CD4-positive, alpha-beta T cell (primary cell): ENCODE measurements around the gene SLC4A5. TPM values are rescaled to one million over a fixed set of nuclear protein-coding genes. Genes with fewer than 3 reads are reported as not detected.

Experiments
- ATAC-seq: fragments of 200-7000 bp; cut with Tn5 transposase; one replicate; pipeline ENCODE4 v1.10.0; 2022; ENCODE audit warnings: mild to moderate bottlenecking; ENCODE audit not compliant: poor library complexity
- CTCF ChIA-PET: fragments of 350-600 bp; sonication (Branson Sonifier 250); formaldehyde crosslinking; loops from one replicate; lab custom pipeline; 2021; ENCODE audit warnings: antibody characterized with exemption, inconsistent platforms; lab: Charles Lee
- POLR2A ChIA-PET: fragments of 350-600 bp; sonication (Branson Sonifier 250); formaldehyde crosslinking; loops from one replicate; lab custom pipeline; 2021; ENCODE audit warnings: antibody characterized with exemption, inconsistent platforms; lab: Charles Lee
- DNase-seq, 14 experiments: peaks; one replicate each; pipeline ENCODE4 v3.0.0-alpha.2; 2013 to 2020; ENCODE audit warnings: mixed read lengths in 2 of 14
- H3K27ac ChIP-seq, 2 donors: one replicate each; pipeline versions ENCODE4 v1.5.1 to v1.7.0; 2013; ENCODE audit warnings: low read length in 2 of 2, low read depth in 1 of 2, mild to moderate bottlenecking in 1 of 2
- H3K27me3 ChIP-seq, 2 experiments: 1 replicate in 1 of 2; 2 replicates in 1 of 2; pipeline versions ENCODE4 v1.6.1 to v1.7.0; 2013; ENCODE audit warnings: low read length in 2 of 2, control low read depth in 1 of 2, mild to moderate bottlenecking in 1 of 2, moderate library complexity in 1 of 2; ENCODE audit not compliant: insufficient read depth in 2 of 2, control insufficient read depth in 1 of 2
- H3K36me3 ChIP-seq: one replicate; pipeline ENCODE4 v1.6.1; 2013; ENCODE audit warnings: low read length, control low read depth; ENCODE audit not compliant: insufficient read depth
- H3K4me1 ChIP-seq: one replicate; pipeline ENCODE4 v1.6.1; 2013; ENCODE audit warnings: low read length, control low read depth; ENCODE audit not compliant: insufficient read depth
- H3K4me3 ChIP-seq: one replicate; pipeline ENCODE4 v1.5.1; 2013; ENCODE audit warnings: mild to moderate bottlenecking, low read length, moderate library complexity
- H3K9me3 ChIP-seq, 2 experiments: 1 replicate in 1 of 2; 2 replicates in 1 of 2; pipeline versions ENCODE4 v1.6.1 to v1.7.0; 2013; ENCODE audit warnings: low read length in 2 of 2, mild to moderate bottlenecking in 2 of 2, control low read depth in 1 of 2, moderate library complexity in 1 of 2; ENCODE audit not compliant: control insufficient read depth in 1 of 2, insufficient read depth in 1 of 2
- H3K27ac Mint-ChIP-seq: one replicate; pipeline ENCODE4 v1.8.0; 2020; ENCODE audit warnings: mixed read lengths
- H3K27me3 Mint-ChIP-seq: one replicate; pipeline ENCODE4 v1.8.0; 2021; ENCODE audit warnings: mixed read lengths
- H3K36me3 Mint-ChIP-seq: one replicate; pipeline ENCODE4 v1.8.0; 2021; ENCODE audit warnings: low read depth, mixed read lengths
- H3K4me1 Mint-ChIP-seq: one replicate; pipeline ENCODE4 v1.8.0; 2021; ENCODE audit warnings: low read depth, mixed read lengths
- H3K4me3 Mint-ChIP-seq: one replicate; pipeline ENCODE4 v1.8.0; 2020; ENCODE audit warnings: mild to moderate bottlenecking, mixed read lengths
- H3K9me3 Mint-ChIP-seq: one replicate; pipeline ENCODE4 v1.8.0; 2020; ENCODE audit warnings: mixed read lengths
- intact Hi-C, 2 experiments: fragments of 100-400 bp; cut with DNase I in 1 of 2; cut with micrococcal nuclease in 1 of 2; formaldehyde crosslinking; loops; one replicate each; pipeline versions ENCODE4 v1.15.1 to v1.9.0; 2023 to 2025; cut with DNase I, micrococcal nuclease
- total RNA-seq, 174 experiments: library from RNA in 2 of 174; stranded (reverse) in 2 of 174; gene quantifications; one replicate each; pipeline ENCODE4 v1.2.3 and lab custom pipeline; 2021 to 2026
- TF ChIP-seq, protein P1 (sequence below): fragments of 200-600 bp; IDR thresholded peaks from one replicate; pipeline ENCODE4 v1.8.0; 2022; ENCODE audit warnings: antibody characterized with exemption, mild to moderate bottlenecking

SLC4A5 gene
- total RNA-seq, 2 experiments from 2014 or later = 7.8 to 10.4 TPM

GRCh38 chr2:74373221-74373676 lies 30.0 kb upstream of the SLC4A5 start:
- POLR2A ChIA-PET = no interaction called here
- intact Hi-C loops = no loop called here
- CTCF ChIA-PET = no interaction called here
- TF ChIP-seq, protein P1, sequence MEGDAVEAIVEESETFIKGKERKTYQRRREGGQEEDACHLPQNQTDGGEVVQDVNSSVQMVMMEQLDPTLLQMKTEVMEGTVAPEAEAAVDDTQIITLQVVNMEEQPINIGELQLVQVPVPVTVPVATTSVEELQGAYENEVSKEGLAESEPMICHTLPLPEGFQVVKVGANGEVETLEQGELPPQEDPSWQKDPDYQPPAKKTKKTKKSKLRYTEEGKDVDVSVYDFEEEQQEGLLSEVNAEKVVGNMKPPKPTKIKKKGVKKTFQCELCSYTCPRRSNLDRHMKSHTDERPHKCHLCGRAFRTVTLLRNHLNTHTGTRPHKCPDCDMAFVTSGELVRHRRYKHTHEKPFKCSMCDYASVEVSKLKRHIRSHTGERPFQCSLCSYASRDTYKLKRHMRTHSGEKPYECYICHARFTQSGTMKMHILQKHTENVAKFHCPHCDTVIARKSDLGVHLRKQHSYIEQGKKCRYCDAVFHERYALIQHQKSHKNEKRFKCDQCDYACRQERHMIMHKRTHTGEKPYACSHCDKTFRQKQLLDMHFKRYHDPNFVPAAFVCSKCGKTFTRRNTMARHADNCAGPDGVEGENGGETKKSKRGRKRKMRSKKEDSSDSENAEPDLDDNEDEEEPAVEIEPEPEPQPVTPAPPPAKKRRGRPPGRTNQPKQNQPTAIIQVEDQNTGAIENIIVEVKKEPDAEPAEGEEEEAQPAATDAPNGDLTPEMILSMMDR = no peak
- no peak overlapping the region for H3K27ac ChIP-seq
- Mint-ChIP-seq H3K9me3 (no peaks in the 10 kb centered on the region), H3K4me3 (no peak overlapping the region), H3K4me1 (no peaks in the 10 kb centered on the region), H3K36me3 (peaks cover 79% of the 10 kb centered on the region), H3K27me3 (no peaks in the 10 kb centered on the region), H3K27ac (no peak overlapping the region)
- H3K27me3 ChIP-seq = no peaks in the 10 kb centered on the region
- H3K36me3 ChIP-seq = peaks cover 66% of the 10 kb centered on the region
- H3K4me1 ChIP-seq = peaks cover 5% of the 10 kb centered on the region
- H3K4me3 ChIP-seq = no peak overlapping the region
- DNase-seq = no peak
- no peak for ATAC-seq
- no peaks in the 10 kb centered on the region for H3K9me3 ChIP-seq

DNA sequence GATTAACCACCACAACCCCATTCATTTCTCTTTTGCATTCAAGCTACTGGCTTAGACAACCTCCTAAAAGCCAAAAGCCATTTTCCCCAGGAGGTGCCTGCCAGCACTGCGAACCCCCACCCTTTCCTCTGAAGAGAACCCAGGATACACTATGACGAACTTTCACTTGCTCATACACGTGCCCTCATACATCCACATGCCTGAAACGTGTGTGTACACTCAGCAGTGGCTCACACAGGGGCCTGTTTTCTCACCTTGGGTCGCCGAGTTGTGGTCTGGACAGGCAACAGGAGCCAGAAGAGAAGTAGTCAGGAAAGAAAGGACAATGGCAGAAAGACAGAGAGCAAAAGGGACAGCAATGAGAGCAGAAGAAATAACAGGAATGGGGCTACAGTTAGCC lies 29.5 kb upstream of the SLC4A5 start:
- no peak overlapping the region for H3K4me3 Mint-ChIP-seq
- H3K27me3 Mint-ChIP-seq = no peaks in the 10 kb centered on the region
- H3K36me3 ChIP-seq = peaks cover 66% of the 10 kb centered on the region
- CTCF ChIA-PET = no interaction called here
- no peak overlapping the region for H3K27ac Mint-ChIP-seq
- no peak for DNase-seq
- peaks cover 5% of the 10 kb centered on the region for H3K4me1 ChIP-seq
- no peak overlapping the region for H3K27ac ChIP-seq
- H3K4me3 ChIP-seq = no peak overlapping the region
- H3K9me3 ChIP-seq = no peaks in the 10 kb centered on the region
- no peaks in the 10 kb centered on the region for H3K4me1 Mint-ChIP-seq
- intact Hi-C loops = no loop called here
- H3K36me3 Mint-ChIP-seq = peaks cover 80% of the 10 kb centered on the region
- TF ChIP-seq, protein P1 = no peak
- ATAC-seq = no peak
- POLR2A ChIA-PET = no interaction called here
- no peaks in the 10 kb centered on the region for H3K27me3 ChIP-seq
- no peaks in the 10 kb centered on the region for H3K9me3 Mint-ChIP-seq

GRCh38 chr2:74371421-74371820 lies 28.2 kb upstream of the SLC4A5 start:
- peaks cover 80% of the 10 kb centered on the region for H3K36me3 Mint-ChIP-seq
- POLR2A ChIA-PET = no interaction called here
- CTCF ChIA-PET = no interaction called here

More at GRCh38 chr2:74371421-74371820, 28.2 kb upstream of the SLC4A5 start:
- peaks cover 5% of the 10 kb centered on the region for H3K4me1 ChIP-seq
- no peaks in the 10 kb centered on the region for H3K9me3 Mint-ChIP-seq
- H3K4me3 ChIP-seq = no peak overlapping the region
- no peak for DNase-seq
- intact Hi-C loops = no loop called here
- H3K27ac Mint-ChIP-seq = no peak overlapping the region
- TF ChIP-seq, protein P1 = no peak
- no peaks in the 10 kb centered on the region for H3K27me3 ChIP-seq
- H3K4me1 Mint-ChIP-seq = no peaks in the 10 kb centered on the region
- H3K27me3 Mint-ChIP-seq = no peaks in the 10 kb centered on the region
- no peaks in the 10 kb centered on the region for H3K9me3 ChIP-seq
- no peak overlapping the region for H3K4me3 Mint-ChIP-seq
- no peak overlapping the region for H3K27ac ChIP-seq
- peaks cover 66% of the 10 kb centered on the region for H3K36me3 ChIP-seq
- ATAC-seq = no peak
